GM23338 (cell line): ENCODE results near the gene NVL. TPM values are rescaled to one million over a fixed set of nuclear protein-coding genes. Genes with fewer than 3 reads are reported as not detected.

Experiments used
- ATAC-seq: fragments of 200-7000 bp; cut with Tn5 transposase; 3 replicates; pipeline ENCODE4 v1.9.1; 2020
- DNase-seq: peaks from one replicate; pipeline ENCODE4 v3.0.0-alpha.2; 2015; ENCODE audit warnings: low spot score
- H2AFZ ChIP-seq: fragments of 200-600 bp; sonication (generic); 2 replicates; pipeline ENCODE4 v1.8.0; 2016; ENCODE audit warnings: antibody characterized with exemption, mild to moderate bottlenecking, moderate library complexity
- H3F3A ChIP-seq: fragments of 200-600 bp; sonication (generic); replicated peaks from 2 replicates; pipeline ENCODE4 v1.8.0; 2017; ENCODE audit warnings: antibody characterized with exemption, mixed run types, low read depth
- H3K27ac ChIP-seq: fragments of 200-600 bp; sonication (generic); 2 replicates; pipeline ENCODE4 v1.6.1; 2016; ENCODE audit warnings: low read depth
- H3K27me3 ChIP-seq: fragments of 200-600 bp; sonication (generic); 2 replicates; pipeline ENCODE4 v1.8.0; 2016; ENCODE audit warnings: mild to moderate bottlenecking, mixed run types, moderate library complexity; ENCODE audit not compliant: insufficient read depth
- H3K36me3 ChIP-seq: fragments of 200-600 bp; sonication (generic); 2 replicates; pipeline ENCODE4 v1.8.0; 2016; ENCODE audit warnings: mild to moderate bottlenecking; ENCODE audit not compliant: insufficient read depth
- H3K4me1 ChIP-seq: fragments of 200-600 bp; sonication (generic); 2 replicates; pipeline ENCODE4 v1.8.0; 2016; ENCODE audit warnings: mild to moderate bottlenecking, moderate library complexity; ENCODE audit not compliant: insufficient read depth
- H3K4me2 ChIP-seq: fragments of 200-600 bp; sonication (generic); 2 replicates; pipeline ENCODE4 v1.7.1; 2017; ENCODE audit warnings: mixed run types
- H3K4me3 ChIP-seq: fragments of 200-600 bp; sonication (generic); 2 replicates; pipeline ENCODE4 v1.6.1; 2016; ENCODE audit warnings: mixed run types
- H3K79me2 ChIP-seq: fragments of 200-600 bp; sonication (generic); replicated peaks from 2 replicates; pipeline ENCODE4 v1.8.0; 2017; ENCODE audit warnings: mild to moderate bottlenecking; ENCODE audit not compliant: insufficient read depth
- H3K9me2 ChIP-seq: fragments of 200-600 bp; sonication (generic); 2 replicates; pipeline ENCODE4 v1.8.0; 2017; ENCODE audit not compliant: insufficient read depth
- H4K20me1 ChIP-seq: fragments of 200-600 bp; sonication (generic); replicated peaks from 2 replicates; pipeline ENCODE4 v1.8.0; 2017; ENCODE audit warnings: mild to moderate bottlenecking; ENCODE audit not compliant: insufficient read depth
- H3K27ac Mint-ChIP-seq: 2 replicates; pipeline ENCODE4 v1.8.0; 2020; ENCODE audit warnings: inconsistent platforms, mild to moderate bottlenecking, moderate library complexity, mixed read lengths
- H3K27me3 Mint-ChIP-seq: 3 replicates; pipeline ENCODE4 v1.8.0; 2022; ENCODE audit warnings: low read depth, mild to moderate bottlenecking, moderate library complexity, mixed read lengths, inconsistent platforms; ENCODE audit not compliant: insufficient read depth, poor library complexity
- H3K36me3 Mint-ChIP-seq: 3 replicates; pipeline ENCODE4 v1.8.0; 2021; ENCODE audit warnings: low read depth, mild to moderate bottlenecking, inconsistent platforms, moderate library complexity, mixed read lengths
- H3K4me1 Mint-ChIP-seq: 3 replicates; pipeline ENCODE4 v1.8.0; 2020; ENCODE audit warnings: mild to moderate bottlenecking, inconsistent platforms, mixed read lengths
- H3K4me3 Mint-ChIP-seq: 3 replicates; pipeline ENCODE4 v1.8.0; 2021; ENCODE audit warnings: moderate library complexity, mild to moderate bottlenecking, inconsistent platforms, mixed read lengths
- H3K9me3 Mint-ChIP-seq: 3 replicates; pipeline ENCODE4 v1.8.0; 2020; ENCODE audit warnings: moderate library complexity, mild to moderate bottlenecking, inconsistent platforms, mixed read lengths
- CREB1 ChIP-seq: fragments of 250-450 bp; sonication (Bioruptor Pico); IDR thresholded peaks from 2 replicates; pipeline ENCODE4 v1.5.0; 2020; ENCODE audit warnings: low read depth, mild to moderate bottlenecking, moderate library complexity
- CTCF ChIP-seq, 2 experiments: fragments of 200-600 bp in 1 of 2; sonication (generic) in 1 of 2; conservative IDR thresholded peaks; 2 replicates each; pipeline versions ENCODE4 v1.5.1 to v1.6.1; 2016 to 2017; ENCODE audit warnings: antibody characterized with exemption in 2 of 2, low read depth in 2 of 2, mild to moderate bottlenecking in 2 of 2, moderate library complexity in 1 of 2
- ETS1 ChIP-seq: IDR thresholded peaks from 2 replicates; pipeline ENCODE4 v1.6.1; 2016; ENCODE audit warnings: antibody characterized with exemption
- EZH2 ChIP-seq: fragments of 200-600 bp; sonication (generic); IDR thresholded peaks from one replicate; pipeline ENCODE4 v1.8.0; 2017; ENCODE audit warnings: antibody characterized with exemption, mild to moderate bottlenecking, low read depth; ENCODE audit not compliant: unreplicated experiment
- EZH2phosphoT487 ChIP-seq: fragments of 200-600 bp; sonication (generic); IDR thresholded peaks from one replicate; pipeline ENCODE4 v1.8.1; 2018; ENCODE audit warnings: antibody characterized with exemption; ENCODE audit not compliant: unreplicated experiment
- JUNB ChIP-seq: IDR thresholded peaks from one replicate; pipeline ENCODE4 v1.6.1; 2016; ENCODE audit warnings: antibody characterized with exemption; ENCODE audit not compliant: unreplicated experiment
- NANOG ChIP-seq: IDR thresholded peaks from 2 replicates; pipeline ENCODE4 v1.6.1; 2016; ENCODE audit warnings: antibody characterized with exemption, borderline replicate concordance
- POLR2AphosphoS5 ChIP-seq: IDR thresholded peaks from 2 replicates; pipeline ENCODE4 v1.6.1; 2016; ENCODE audit warnings: antibody characterized with exemption, low read depth
- REST ChIP-seq: IDR thresholded peaks from one replicate; pipeline ENCODE4 v1.6.1; 2018; ENCODE audit warnings: antibody characterized with exemption; ENCODE audit not compliant: unreplicated experiment
- STAT1 ChIP-seq: IDR thresholded peaks from one replicate; pipeline ENCODE4 v1.6.1; 2016; ENCODE audit warnings: antibody characterized with exemption; ENCODE audit not compliant: unreplicated experiment
- ZNF114 ChIP-seq: fragments of 250-450 bp; sonication (Bioruptor Pico); IDR thresholded peaks from 2 replicates; pipeline ENCODE4 v1.5.0; 2020; ENCODE audit warnings: mild to moderate bottlenecking, moderate library complexity
- ZNF331 ChIP-seq: fragments of 250-450 bp; sonication (Bioruptor Pico); IDR thresholded peaks from 2 replicates; pipeline ENCODE4 v1.5.0; 2020; ENCODE audit warnings: low read depth, mild to moderate bottlenecking, moderate library complexity
- ZNF462 ChIP-seq: fragments of 250-450 bp; sonication (Bioruptor Pico); IDR thresholded peaks from 2 replicates; pipeline ENCODE4 v1.5.0; 2020; ENCODE audit warnings: mild to moderate bottlenecking, moderate library complexity
- polyA plus RNA-seq: library from polyadenylated mRNA; unstranded; fragments of >200 nt; fragmentation: Nextera tagmentation; extraction: Ambion mirVana; gene quantifications from 2 replicates; pipeline ENCODE4 v1.2.1, GENCODE V29; 2016
- total RNA-seq: library from RNA; depleted of rRNA; stranded (reverse); fragments of >200 nt; shearing (Covaris generic); gene quantifications from 2 replicates; pipeline ENCODE4 v1.2.3, GENCODE V29; 2014

NVL gene
- total and polyA plus RNA-seq, 2 experiments from 2014 or later: 44.4 to 71.7 TPM

GRCh38 chr1:224198572-224198971, 131.4 kb downstream of the NVL start:
- Histone ChIP-seq H3K4me1 (peaks cover 8% of the 10 kb centered on the region), H3K27me3 (no peaks in the 10 kb centered on the region), H3K27ac (peak overlapping the region; percentile 9; the same call in 1 of the 2 replicates), H2AFZ (no peak overlapping the region), H3K36me3 (no peaks in the 10 kb centered on the region), H3F3A (0 out of 2 replicates have a peak, but pooled peaks cover 7% of the 10 kb centered on the region), H3K9me2 (no peaks in the 10 kb centered on the region), H3K4me2 (no peak overlapping the region), H4K20me1 (no peaks in the 10 kb centered on the region), H3K4me3 (no peak overlapping the region), H3K79me2 (no peaks in the 10 kb centered on the region; the same call in 1 of the 2 replicates)
- Mint-ChIP-seq H3K36me3 (peaks cover 12% of the 10 kb centered on the region), H3K9me3 (no peaks in the 10 kb centered on the region), H3K27me3 (peaks cover 4% of the 10 kb centered on the region), H3K4me3 (no peak overlapping the region), H3K27ac (no peak overlapping the region), H3K4me1 (peaks cover 17% of the 10 kb centered on the region)
- TF ChIP-seq REST (no peak), ZNF462 (no peak), JUNB (no peak), ETS1 (no peak), NANOG (no peak), ZNF114 (CRISPR knock-in tag) (no peak), ZNF331 (no peak), CTCF (conservative IDR thresholded peaks at IDR 0.05; ENCODE audit: low read depth in 2 of 2) (no peak), CREB1 (CRISPR knock-in tag) (no peak), POLR2AphosphoS5 (no peak), EZH2 (no peak), STAT1 (no peak), EZH2phosphoT487 (no peak)
- ATAC-seq: no peak
- DNase-seq: no peak
